Stimulated activated effector memory CD8-positive, alpha-beta T cell treated with anti-CD3 and anti-CD28 coated beads, Interleukin-12 subunit alpha, Interleukin-12 subunit beta, amount 100 ng/mL, for 72 hours (primary cell): ENCODE data around the gene MRPS11.
"Not testable (repeated sequence)": the region's sequence is repeated elsewhere in the genome, so short reads cannot be mapped to it uniquely, and the experiment has no call there.

ENCODE experiments used
- ATAC-seq: fragments of 150-1000 bp; cut with Tn5 transposase; 2 replicates; pipeline ENCODE4 v1.10.0; 2021
- DNase-seq, 2 donors: peaks; one replicate each; pipeline ENCODE4 v3.0.0; 2021 to 2022; ENCODE audit warnings: low spot score in 2 of 2
- H3K27ac Mint-ChIP-seq: one replicate; pipeline ENCODE4 v1.8.0; 2022; ENCODE audit warnings: mild to moderate bottlenecking, mixed read lengths
- H3K36me3 Mint-ChIP-seq: one replicate; pipeline ENCODE4 v1.8.0; 2022; ENCODE audit warnings: mild to moderate bottlenecking, mixed read lengths
- H3K4me1 Mint-ChIP-seq: one replicate; pipeline ENCODE4 v1.8.0; 2022; ENCODE audit warnings: mixed read lengths
- H3K4me3 Mint-ChIP-seq: one replicate; pipeline ENCODE4 v1.8.0; 2022; ENCODE audit warnings: mild to moderate bottlenecking, mixed read lengths
- H3K9me3 Mint-ChIP-seq: one replicate; pipeline ENCODE4 v1.8.0; 2022; ENCODE audit warnings: mixed read lengths

The MRPS11 gene

GRCh38 chr15:88498996-88499395 is 31.5 kb downstream of the MRPS11 start:
- Mint-ChIP-seq H3K9me3 (no peaks in the 10 kb centered on the region), H3K4me3 (no peak overlapping the region), H3K4me1 (no peaks in the 10 kb centered on the region), H3K36me3 (no peaks in the 10 kb centered on the region), H3K27ac (no peak overlapping the region)
- DNase-seq (no peak), ATAC-seq (no peak)

GRCh38 chr15:88504445-88504844 is 36.9 kb downstream of the MRPS11 start:
- H3K4me3 Mint-ChIP-seq = no peak overlapping the region
- H3K36me3 Mint-ChIP-seq = no peaks in the 10 kb centered on the region
- no peak for DNase-seq
- H3K4me1 Mint-ChIP-seq = no peaks in the 10 kb centered on the region
- no peak overlapping the region for H3K27ac Mint-ChIP-seq
- H3K9me3 Mint-ChIP-seq = no peaks in the 10 kb centered on the region
- no peak for ATAC-seq

- no peaks in the 10 kb centered on the region for H3K36me3 Mint-ChIP-seq
- no peaks in the 10 kb centered on the region for H3K4me1 Mint-ChIP-seq
- no peak for DNase-seq
- no peak for ATAC-seq
- H3K4me3 Mint-ChIP-seq = no peak overlapping the region
- no peaks in the 10 kb centered on the region for H3K9me3 Mint-ChIP-seq
- no peak overlapping the region for H3K27ac Mint-ChIP-seq
Measured at GRCh38 chr15:88505721-88506120, 38.2 kb downstream of the MRPS11 start.

- H3K36me3 Mint-ChIP-seq = no peaks in the 10 kb centered on the region
- DNase-seq (no peak), ATAC-seq (no peak)
- no peaks in the 10 kb centered on the region for H3K9me3 Mint-ChIP-seq
- no peaks in the 10 kb centered on the region for H3K4me1 Mint-ChIP-seq
- no peak overlapping the region for H3K4me3 Mint-ChIP-seq
- H3K27ac Mint-ChIP-seq = no peak overlapping the region
Measured at GRCh38 chr15:88506628-88507027, 39.1 kb downstream of the MRPS11 start.

- no peak overlapping the region for H3K4me3 Mint-ChIP-seq
- peaks cover 9% of the 10 kb centered on the region for H3K36me3 Mint-ChIP-seq
- DNase-seq = no peak
- no peaks in the 10 kb centered on the region for H3K4me1 Mint-ChIP-seq
- ATAC-seq = no peak
- no peak overlapping the region for H3K27ac Mint-ChIP-seq
- no peaks in the 10 kb centered on the region for H3K9me3 Mint-ChIP-seq
Measured at GRCh38 chr15:88509321-88509720, 41.8 kb downstream of the MRPS11 start.

GRCh38 chr15:88509964-88510363 is 42.5 kb downstream of the MRPS11 start:
- no peaks in the 10 kb centered on the region for H3K4me1 Mint-ChIP-seq
- DNase-seq = no peak
- no peaks in the 10 kb centered on the region for H3K9me3 Mint-ChIP-seq
- no peak overlapping the region for H3K4me3 Mint-ChIP-seq
- H3K27ac Mint-ChIP-seq = no peak overlapping the region
- peaks cover 9% of the 10 kb centered on the region for H3K36me3 Mint-ChIP-seq
- ATAC-seq = no peak

- H3K36me3 Mint-ChIP-seq = peaks cover 9% of the 10 kb centered on the region
- H3K4me3 Mint-ChIP-seq = no peak overlapping the region
Measured at GRCh38 chr15:88511161-88511560, 43.7 kb downstream of the MRPS11 start.

GRCh38 chr15:88512078-88512477 is 44.6 kb downstream of the MRPS11 start:
- ATAC-seq (no peak), DNase-seq (no peak)
- H3K4me3 Mint-ChIP-seq = no peak overlapping the region
- no peaks in the 10 kb centered on the region for H3K9me3 Mint-ChIP-seq
- peaks cover 9% of the 10 kb centered on the region for H3K36me3 Mint-ChIP-seq
- H3K4me1 Mint-ChIP-seq = no peaks in the 10 kb centered on the region
- H3K27ac Mint-ChIP-seq = no peak overlapping the region

More at GRCh38 chr15:88511161-88511560, 43.7 kb downstream of the MRPS11 start:
- Mint-ChIP-seq H3K27ac (no peak overlapping the region), H3K9me3 (no peaks in the 10 kb centered on the region), H3K4me1 (no peaks in the 10 kb centered on the region)
- no peak for ATAC-seq
- DNase-seq = no peak

GRCh38 chr15:88512601-88513000 is 45.1 kb downstream of the MRPS11 start:
- Mint-ChIP-seq H3K36me3 (peaks cover 9% of the 10 kb centered on the region), H3K4me3 (no peak overlapping the region), H3K4me1 (no peaks in the 10 kb centered on the region), H3K9me3 (no peaks in the 10 kb centered on the region), H3K27ac (no peak overlapping the region)
- ATAC-seq (no peak), DNase-seq (no peak)

GRCh38 chr15:88513195-88513594 is 45.7 kb downstream of the MRPS11 start:
- peaks cover 9% of the 10 kb centered on the region for H3K36me3 Mint-ChIP-seq
- no peaks in the 10 kb centered on the region for H3K4me1 Mint-ChIP-seq
- no peak for DNase-seq
- ATAC-seq = no peak
- H3K4me3 Mint-ChIP-seq = no peak overlapping the region
- H3K27ac Mint-ChIP-seq = no peak overlapping the region
- H3K9me3 Mint-ChIP-seq = no peaks in the 10 kb centered on the region

- Mint-ChIP-seq H3K36me3 (peaks cover 5% of the 10 kb centered on the region), H3K27ac (no peak overlapping the region)
- ATAC-seq = no peak
Measured at GRCh38 chr15:88518903-88519302, 51.4 kb downstream of the MRPS11 start.

GRCh38 chr15:88524094-88524493 is 56.6 kb downstream of the MRPS11 start:
- H3K4me3 Mint-ChIP-seq, H3K27ac Mint-ChIP-seq, H3K4me1 Mint-ChIP-seq, H3K9me3 Mint-ChIP-seq, ATAC-seq, DNase-seq: not testable (repeated sequence)
- H3K36me3 Mint-ChIP-seq = peaks cover 27% of the 10 kb centered on the region

More at GRCh38 chr15:88518903-88519302, 51.4 kb downstream of the MRPS11 start:
- H3K9me3 Mint-ChIP-seq = no peaks in the 10 kb centered on the region
- no peaks in the 10 kb centered on the region for H3K4me1 Mint-ChIP-seq
- H3K4me3 Mint-ChIP-seq = no peak overlapping the region
- DNase-seq = no peak

GRCh38 chr15:88525418-88525817 is 57.9 kb downstream of the MRPS11 start:
- Mint-ChIP-seq H3K9me3 (no peaks in the 10 kb centered on the region), H3K27ac (no peak overlapping the region), H3K4me1 (no peaks in the 10 kb centered on the region), H3K36me3 (peaks cover 34% of the 10 kb centered on the region), H3K4me3 (no peak overlapping the region)
- no peak for ATAC-seq
- DNase-seq = no peak

- ATAC-seq (no peak), DNase-seq (no peak)
- Mint-ChIP-seq H3K27ac (no peak overlapping the region), H3K36me3 (peaks cover 44% of the 10 kb centered on the region), H3K4me3 (no peak overlapping the region), H3K4me1 (no peaks in the 10 kb centered on the region), H3K9me3 (no peaks in the 10 kb centered on the region)
Measured at GRCh38 chr15:88526247-88526879, 58.9 kb downstream of the MRPS11 start.

GRCh38 chr15:88529021-88529630 is 61.6 kb downstream of the MRPS11 start:
- DNase-seq = no peak
- ATAC-seq = no peak
- no peaks in the 10 kb centered on the region for H3K4me1 Mint-ChIP-seq
- H3K4me3 Mint-ChIP-seq = no peak overlapping the region
- no peak overlapping the region for H3K27ac Mint-ChIP-seq
- peaks cover 42% of the 10 kb centered on the region for H3K36me3 Mint-ChIP-seq
- H3K9me3 Mint-ChIP-seq = no peaks in the 10 kb centered on the region
